Gastroesophageal sphincter (tissue), 4 donors: Measurements from ENCODE around the gene GMDS. TPM values are rescaled to one million over a fixed set of nuclear protein-coding genes. Genes with fewer than 3 reads are reported as not detected.

ENCODE experiments used
- ATAC-seq: fragments of 150-250 bp; one replicate; pipeline ENCODE4 v1.9.1; 2016; ENCODE audit warnings: mild to moderate bottlenecking, moderate library complexity
- H3K27ac ChIP-seq, 4 donors: fragments of 200-600 bp; sonication (generic) in 3 of 4; 1 replicate in 3 of 4; 2 replicates in 1 of 4; pipeline ENCODE4 v1.5.1; 2016 to 2019
- H3K27me3 ChIP-seq: fragments of 200-600 bp; sonication (generic); one replicate; pipeline ENCODE4 v1.5.1; 2019
- H3K36me3 ChIP-seq, 2 donors: fragments of 200-600 bp; sonication (generic); one replicate each; pipeline ENCODE4 v1.5.1; 2019; ENCODE audit warnings: control low read depth in 1 of 2
- H3K4me1 ChIP-seq, 3 donors: fragments of 200-600 bp; sonication (generic); 1 replicate in 2 of 3; 2 replicates in 1 of 3; pipeline ENCODE4 v1.5.1; 2016 to 2019; ENCODE audit warnings: control low read depth in 2 of 3
- H3K4me3 ChIP-seq, 2 donors: fragments of 200-600 bp; sonication (generic); one replicate each; pipeline ENCODE4 v1.5.1; 2019; ENCODE audit warnings: mild to moderate bottlenecking in 1 of 2, moderate library complexity in 1 of 2
- H3K9me3 ChIP-seq, 3 donors: fragments of 200-600 bp; sonication (generic); one replicate each; pipeline ENCODE4 v1.5.1; 2017 to 2019; ENCODE audit warnings: control low read depth in 2 of 3
- EP300 ChIP-seq: sonication (generic); formaldehyde crosslinking; IDR thresholded peaks from one replicate; pipeline ENCODE4 v1.6.1; 2017; ENCODE audit warnings: antibody characterized with exemption, mild to moderate bottlenecking
- POLR2A ChIP-seq, 2 donors: fragments of 450-650 bp; IDR thresholded peaks; one replicate each; pipeline ENCODE4 v1.6.1; 2017; ENCODE audit warnings: antibody characterized with exemption in 2 of 2, mild to moderate bottlenecking in 2 of 2, moderate library complexity in 1 of 2
- POLR2AphosphoS5 ChIP-seq: sonication (generic); formaldehyde crosslinking; IDR thresholded peaks from one replicate; pipeline ENCODE4 v1.6.1; 2017; ENCODE audit warnings: antibody characterized with exemption
- WGBS, 2 donors: methylation state at CpG; one replicate each; pipeline ENCODE4 v1.1.5; 2018; ENCODE audit warnings: low coverage in 1 of 2; 5-methylcytosine and 5-hydroxymethylcytosine counted together
- total RNA-seq, 4 donors: library from RNA; depleted of rRNA; stranded (reverse); fragments of >200 nt; gene quantifications; one replicate each; pipeline ENCODE4 v1.1.0, GENCODE V29; 2016
- TF ChIP-seq, protein P1 (sequence below), 4 experiments: fragments of 200-600 bp in 2 of 4; fragments of 450-650 bp in 2 of 4; sonication (generic) in 1 of 4; IDR thresholded peaks; one replicate each; pipeline ENCODE4 v1.5.1; 2017 to 2019; ENCODE audit warnings: antibody characterized with exemption in 4 of 4, mild to moderate bottlenecking in 2 of 4, moderate library complexity in 2 of 4

GMDS gene
- total RNA-seq, 4 donors from 2014 or later = 5.0 to 14.7 (median 6.4) TPM

- peaks cover 0 to 5% (median 0%) of the 10 kb centered on the region in 3 donors for H3K4me1 ChIP-seq
- H3K27ac ChIP-seq = no peak overlapping the region
- H3K36me3 ChIP-seq = no peaks in the 10 kb centered on the region
- WGBS, 2 donors = 42 to 76% methylated on average over 2 to 5 of the region's 5 CpGs
- no peak for ATAC-seq
- no peak for TF ChIP-seq POLR2AphosphoS5
- no peak overlapping the region for H3K4me3 ChIP-seq
- H3K27me3 ChIP-seq = no peaks in the 10 kb centered on the region
- H3K9me3 ChIP-seq = no peaks in the 10 kb centered on the region
These were observed 73.7 kb downstream of the GMDS start for GRCh38 chr6:2171728-2172127.

DNA sequence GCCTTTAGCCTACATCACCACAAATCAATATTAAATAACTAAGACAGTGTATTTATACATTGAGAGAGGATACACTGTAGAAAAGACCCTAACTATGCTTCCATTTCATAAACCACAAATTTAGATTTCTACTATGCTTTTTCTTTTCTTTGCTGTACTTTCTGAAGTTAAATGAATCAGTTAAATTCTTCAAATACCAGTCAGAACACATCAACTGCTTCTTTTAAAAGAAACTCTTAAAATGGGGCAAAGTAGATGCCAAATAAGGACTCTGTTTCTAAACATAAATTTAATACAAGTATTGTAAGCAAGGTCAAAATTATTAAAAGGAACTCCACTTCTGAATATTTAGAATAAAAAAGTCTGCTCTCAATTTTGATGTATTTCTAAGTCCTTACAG is 76.9 kb downstream of the GMDS start:
- H3K4me3 ChIP-seq = no peak overlapping the region
- no peak for ATAC-seq
- peaks cover 0 to 5% (median 0%) of the 10 kb centered on the region in 3 donors for H3K4me1 ChIP-seq
- no peaks in the 10 kb centered on the region for H3K36me3 ChIP-seq
- H3K27ac ChIP-seq = no peak overlapping the region
- no peaks in the 10 kb centered on the region for H3K9me3 ChIP-seq
- no peaks in the 10 kb centered on the region for H3K27me3 ChIP-seq
- TF ChIP-seq POLR2A (IDR thresholded peaks at IDR 0.05) (no peak), EP300 (no peak), POLR2AphosphoS5 (no peak)
- TF ChIP-seq, protein P1, sequence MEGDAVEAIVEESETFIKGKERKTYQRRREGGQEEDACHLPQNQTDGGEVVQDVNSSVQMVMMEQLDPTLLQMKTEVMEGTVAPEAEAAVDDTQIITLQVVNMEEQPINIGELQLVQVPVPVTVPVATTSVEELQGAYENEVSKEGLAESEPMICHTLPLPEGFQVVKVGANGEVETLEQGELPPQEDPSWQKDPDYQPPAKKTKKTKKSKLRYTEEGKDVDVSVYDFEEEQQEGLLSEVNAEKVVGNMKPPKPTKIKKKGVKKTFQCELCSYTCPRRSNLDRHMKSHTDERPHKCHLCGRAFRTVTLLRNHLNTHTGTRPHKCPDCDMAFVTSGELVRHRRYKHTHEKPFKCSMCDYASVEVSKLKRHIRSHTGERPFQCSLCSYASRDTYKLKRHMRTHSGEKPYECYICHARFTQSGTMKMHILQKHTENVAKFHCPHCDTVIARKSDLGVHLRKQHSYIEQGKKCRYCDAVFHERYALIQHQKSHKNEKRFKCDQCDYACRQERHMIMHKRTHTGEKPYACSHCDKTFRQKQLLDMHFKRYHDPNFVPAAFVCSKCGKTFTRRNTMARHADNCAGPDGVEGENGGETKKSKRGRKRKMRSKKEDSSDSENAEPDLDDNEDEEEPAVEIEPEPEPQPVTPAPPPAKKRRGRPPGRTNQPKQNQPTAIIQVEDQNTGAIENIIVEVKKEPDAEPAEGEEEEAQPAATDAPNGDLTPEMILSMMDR (IDR thresholded peaks at IDR 0.05) = no peak

GRCh38 chr6:2166717-2167116 is 78.7 kb downstream of the GMDS start:
- Histone ChIP-seq H3K9me3 (no peaks in the 10 kb centered on the region), H3K27ac (no peak overlapping the region), H3K36me3 (no peaks in the 10 kb centered on the region), H3K4me3 (no peak overlapping the region), H3K4me1 (peaks cover 0 to 5% (median 0%) of the 10 kb centered on the region in 3 donors), H3K27me3 (no peaks in the 10 kb centered on the region)
- ATAC-seq = no peak
- TF ChIP-seq EP300 (no peak), POLR2AphosphoS5 (no peak), POLR2A (IDR thresholded peaks at IDR 0.05) (no peak)
- TF ChIP-seq, protein P1 (IDR thresholded peaks at IDR 0.05) = no peak
- WGBS, 2 donors = 13 to 17% methylated on average over 1 of the region's 1 CpG

- 100% methylated on average over 1 of the region's 1 CpG; no CpG with 5 or more reads in 1 of the 2 donors for WGBS, 2 donors
- Histone ChIP-seq H3K9me3 (no peaks in the 10 kb centered on the region), H3K27ac (no peak overlapping the region), H3K4me3 (no peak overlapping the region), H3K27me3 (no peaks in the 10 kb centered on the region), H3K36me3 (no peaks in the 10 kb centered on the region), H3K4me1 (peaks cover 0 to 5% (median 0%) of the 10 kb centered on the region in 3 donors)
- TF ChIP-seq EP300 (no peak), POLR2A (IDR thresholded peaks at IDR 0.05) (no peak), POLR2AphosphoS5 (no peak)
- TF ChIP-seq, protein P1 (IDR thresholded peaks at IDR 0.05) = no peak
- no peak for ATAC-seq
These were observed 80.1 kb downstream of the GMDS start for GRCh38 chr6:2165286-2165685.

GRCh38 chr6:2164481-2164880 is 80.9 kb downstream of the GMDS start:
- no peak for ATAC-seq
- Histone ChIP-seq H3K4me1 (peaks cover 0 to 5% (median 0%) of the 10 kb centered on the region in 3 donors), H3K27ac (no peak overlapping the region), H3K36me3 (no peaks in the 10 kb centered on the region), H3K4me3 (no peak overlapping the region), H3K9me3 (no peaks in the 10 kb centered on the region), H3K27me3 (no peaks in the 10 kb centered on the region)
- TF ChIP-seq POLR2AphosphoS5 (no peak), POLR2A (IDR thresholded peaks at IDR 0.05) (no peak), EP300 (no peak)
- TF ChIP-seq, protein P1 (IDR thresholded peaks at IDR 0.05) = no peak
- 90 to 95% methylated on average over 2 of the region's 2 CpGs for WGBS, 2 donors
